Psoas muscle (tissue), 8 donors: ENCODE data around the gene SSTR5. TPM values are rescaled to one million over a fixed set of nuclear protein-coding genes. Genes with fewer than 3 reads are reported as not detected.

Source experiments
- ATAC-seq, 4 donors: fragments of 200-7000 bp; cut with Tn5 transposase; one replicate each; pipeline ENCODE4 v1.9.1; 2020; ENCODE audit warnings: moderate library complexity in 3 of 4, mild to moderate bottlenecking in 2 of 4
- DNase-seq, 2 donors: peaks; one replicate each; pipeline ENCODE4 v3.0.0-alpha.2; 2020
- H3K27ac ChIP-seq: fragments of 200-600 bp; one replicate; pipeline ENCODE4 v1.8.0; 2022
- H3K27me3 ChIP-seq, 3 donors: fragments of 200-600 bp in 1 of 3; one replicate each; pipeline versions ENCODE4 v1.6.1 to v1.8.0; 2013 to 2022; ENCODE audit warnings: low read length in 2 of 3, mild to moderate bottlenecking in 2 of 3, moderate library complexity in 1 of 3; ENCODE audit not compliant: insufficient read depth in 3 of 3
- H3K36me3 ChIP-seq, 2 donors: fragments of 200-600 bp in 1 of 2; one replicate each; pipeline versions ENCODE4 v1.6.1 to v1.8.0; 2013 to 2022; ENCODE audit warnings: low read depth in 1 of 2, mild to moderate bottlenecking in 1 of 2, moderate library complexity in 1 of 2; ENCODE audit not compliant: insufficient read depth in 1 of 2
- H3K4me1 ChIP-seq: fragments of 200-600 bp; one replicate; pipeline ENCODE4 v1.8.0; 2022
- H3K4me3 ChIP-seq: fragments of 200-600 bp; one replicate; pipeline ENCODE4 v1.8.0; 2022; ENCODE audit warnings: mild to moderate bottlenecking
- H3K9me3 ChIP-seq: fragments of 200-600 bp; one replicate; pipeline ENCODE4 v1.8.0; 2022
- WGBS, 3 donors: extraction: QIAGEN DNeasy Blood & Tissue Kit; methylation state at CpG; one replicate each; pipeline versions ENCODE4 v1.1.6 to v1.1.7; 2013; 5-methylcytosine and 5-hydroxymethylcytosine counted together
- intact Hi-C, 2 donors: fragments of 100-400 bp; cut with DNase I; formaldehyde crosslinking; loops; one replicate each; pipeline versions ENCODE4 v1.11.0 to v1.14.2; 2022
- polyA plus RNA-seq, 3 donors: library from polyadenylated mRNA; stranded (reverse); fragments of 200-250 nt; gene quantifications; one replicate each; pipeline ENCODE4 v1.2.3, GENCODE V29; 2013
- total RNA-seq, 4 donors: library from RNA; stranded (reverse); fragmentation: NEBNext Ultra II Directional in 2 of 4; extraction: Animal tissue kit (Norgen Biotek cat#: 25700) in 2 of 4; gene quantifications; one replicate each; pipeline versions ENCODE4 v1.2.1 to v1.2.4, GENCODE V29; 2021 to 2023
- TF ChIP-seq, protein P1 (sequence below): fragments of 200-600 bp; IDR thresholded peaks from one replicate; pipeline ENCODE4 v1.8.0; 2022; ENCODE audit warnings: antibody characterized with exemption
- donor health status: healthy with polysubstance abuse.
- donor health status: DM: no; HTN: no; CAD: no; lungs with moderate emphysema.
- donor health status: Bipolar disorder and iron deficiency.
- donor health status: healthy.
- donor health status: DM: yes; HTN: yes; CAD: no.
- donor health status: DM: no; HTN: no; CAD: no.
- donor health status: DM: no; HTN: no; CAD: no.
- donor health status: DM: yes; HTN: yes; CAD: no.

The SSTR5 gene
- total and polyA plus RNA-seq, 7 donors, result 0.03 to 0.32 (median 0.08) TPM; not detected in 3

DNA sequence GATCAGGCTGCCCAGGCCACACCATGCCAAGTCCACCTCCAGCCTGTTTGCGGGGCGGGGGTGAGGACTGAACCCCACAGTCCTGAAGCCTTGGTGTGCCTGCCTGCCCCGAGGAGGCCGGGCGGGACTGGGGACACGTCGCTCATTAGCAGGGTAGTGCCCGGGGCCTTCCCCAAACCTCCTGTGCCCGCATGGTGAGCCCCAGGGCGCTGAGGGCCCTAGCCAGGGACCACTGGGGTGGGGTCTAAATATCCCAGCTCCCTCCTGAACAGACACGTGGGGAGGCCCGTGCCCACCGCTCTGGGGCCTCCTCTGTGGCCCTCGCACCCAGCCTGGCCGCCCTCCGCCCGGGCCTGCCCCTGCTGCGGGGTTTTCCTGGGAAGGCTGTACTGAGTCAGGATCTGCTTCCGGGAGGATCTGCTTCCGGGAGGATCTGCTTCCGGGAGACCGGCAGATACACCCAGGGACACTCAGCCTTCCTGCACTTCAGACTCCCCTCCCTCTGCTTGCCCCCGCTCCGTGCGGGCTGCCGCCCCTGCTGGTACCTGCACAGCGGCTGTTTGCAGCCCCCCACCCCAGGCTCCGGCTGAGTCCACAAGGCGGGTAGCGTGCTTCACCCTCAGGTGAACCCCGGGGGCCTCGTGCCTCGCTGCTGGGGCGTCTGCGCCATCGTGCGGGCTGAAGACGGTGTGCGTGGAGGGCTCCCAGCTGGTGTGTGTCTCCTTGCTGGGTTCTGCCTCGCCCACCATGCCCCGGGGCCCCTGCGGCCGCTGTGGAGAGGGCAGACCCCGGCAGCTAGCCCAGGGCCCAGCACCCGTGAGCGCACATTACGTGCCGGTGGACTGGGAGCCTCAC is 56.8 kb downstream of the SSTR5 start:
- Histone ChIP-seq H3K27ac (no peak overlapping the region), H3K4me3 (no peak overlapping the region), H3K9me3 (no peaks in the 10 kb centered on the region), H3K36me3 (no peaks in the 10 kb centered on the region), H3K27me3 (peaks cover 0 to 40% (median 14%) of the 10 kb centered on the region in 3 donors), H3K4me1 (no peaks in the 10 kb centered on the region)
- no peak for DNase-seq
- ATAC-seq, result no peak
- 87 to 91% (median 89%) methylated on average over 47 to 48 of the region's 48 CpGs for WGBS, 3 donors
- intact Hi-C loops, result no loop called here
- TF ChIP-seq, protein P1, sequence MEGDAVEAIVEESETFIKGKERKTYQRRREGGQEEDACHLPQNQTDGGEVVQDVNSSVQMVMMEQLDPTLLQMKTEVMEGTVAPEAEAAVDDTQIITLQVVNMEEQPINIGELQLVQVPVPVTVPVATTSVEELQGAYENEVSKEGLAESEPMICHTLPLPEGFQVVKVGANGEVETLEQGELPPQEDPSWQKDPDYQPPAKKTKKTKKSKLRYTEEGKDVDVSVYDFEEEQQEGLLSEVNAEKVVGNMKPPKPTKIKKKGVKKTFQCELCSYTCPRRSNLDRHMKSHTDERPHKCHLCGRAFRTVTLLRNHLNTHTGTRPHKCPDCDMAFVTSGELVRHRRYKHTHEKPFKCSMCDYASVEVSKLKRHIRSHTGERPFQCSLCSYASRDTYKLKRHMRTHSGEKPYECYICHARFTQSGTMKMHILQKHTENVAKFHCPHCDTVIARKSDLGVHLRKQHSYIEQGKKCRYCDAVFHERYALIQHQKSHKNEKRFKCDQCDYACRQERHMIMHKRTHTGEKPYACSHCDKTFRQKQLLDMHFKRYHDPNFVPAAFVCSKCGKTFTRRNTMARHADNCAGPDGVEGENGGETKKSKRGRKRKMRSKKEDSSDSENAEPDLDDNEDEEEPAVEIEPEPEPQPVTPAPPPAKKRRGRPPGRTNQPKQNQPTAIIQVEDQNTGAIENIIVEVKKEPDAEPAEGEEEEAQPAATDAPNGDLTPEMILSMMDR, result no peak

DNA sequence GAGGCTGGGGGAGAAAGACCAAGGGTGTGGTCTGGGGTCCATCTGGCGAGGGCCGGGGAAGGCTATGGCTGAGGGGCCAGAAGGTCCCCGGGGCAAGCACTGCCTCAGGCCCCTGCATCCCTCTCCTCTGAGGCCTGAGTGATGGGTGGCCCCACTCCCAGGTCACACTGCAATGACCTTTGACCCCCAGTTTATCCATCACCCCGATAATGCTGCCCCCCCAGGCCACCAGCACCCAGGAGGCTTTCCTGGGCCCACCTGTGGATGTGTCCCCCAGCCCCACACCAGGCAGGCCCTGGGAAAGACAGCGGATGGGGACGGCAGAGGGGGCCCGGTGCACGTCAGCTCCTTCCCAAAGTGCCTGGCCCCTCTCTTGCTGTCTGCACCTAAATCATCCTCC is 57.8 kb downstream of the SSTR5 start:
- Histone ChIP-seq H3K9me3 (no peaks in the 10 kb centered on the region), H3K4me3 (no peak overlapping the region), H3K27ac (no peak overlapping the region), H3K27me3 (peaks cover 0 to 42% (median 17%) of the 10 kb centered on the region in 3 donors), H3K4me1 (no peaks in the 10 kb centered on the region), H3K36me3 (no peaks in the 10 kb centered on the region)
- TF ChIP-seq, protein P1, result no peak
- intact Hi-C loops, result no loop called here
- ATAC-seq (no peak), DNase-seq (no peak)
- 79 to 91% (median 81%) methylated on average over 7 to 8 of the region's 8 CpGs for WGBS, 3 donors

Other genes with a start within 250 kb of the SSTR5 start
- 1 to 10 TPM; 4.0 to 9.0 (median 6.8) TPM for gene LMF1, start 101.8 kb upstream of the SSTR5 start, total RNA-seq
- 1 to 10 TPM; 1.9 to 2.7 (median 2.7) TPM for gene LMF1, start 101.8 kb upstream of the SSTR5 start, polyA plus RNA-seq
- gene SOX8, start 91.0 kb upstream of the SSTR5 start, total RNA-seq, result 1 to 10 TPM in 2 of 4 donors, under 1 TPM in 2; 0.57 to 2.1 (median 1.3) TPM
- 1 to 10 TPM in 1 of 3 donors, under 1 TPM in 2; 0.45 to 5.0 (median 0.51) TPM for gene SOX8, start 91.0 kb upstream of the SSTR5 start, polyA plus RNA-seq
- gene C1QTNF8, start 23.5 kb downstream of the SSTR5 start, total RNA-seq, result not detected
- gene C1QTNF8, start 23.5 kb downstream of the SSTR5 start, polyA plus RNA-seq, result not detected
- 1 to 10 TPM; 2.0 to 5.9 (median 3.0) TPM for gene CACNA1H, start 80.4 kb downstream of the SSTR5 start, total RNA-seq
- gene CACNA1H, start 80.4 kb downstream of the SSTR5 start, polyA plus RNA-seq, result 1 to 10 TPM; 1.8 to 2.3 (median 2.0) TPM
- not detected for gene TPSG1, start 152.5 kb downstream of the SSTR5 start, total RNA-seq
- under 1 TPM in 1 of 3 donors, not detected in 2; 0.08 TPM for gene TPSG1, start 152.5 kb downstream of the SSTR5 start, polyA plus RNA-seq
- gene TPSB2, start 157.4 kb downstream of the SSTR5 start, total RNA-seq, result 10 to 100 TPM in 1 of 4 donors, 1 to 10 TPM in 3; 3.2 to 14.2 (median 4.6) TPM
- 1 to 10 TPM; 1.9 to 6.1 (median 2.7) TPM for gene TPSB2, start 157.4 kb downstream of the SSTR5 start, polyA plus RNA-seq
- 1 to 10 TPM; 1.3 to 8.9 (median 6.0) TPM for gene TPSAB1, start 168.0 kb downstream of the SSTR5 start, total RNA-seq
- 1 to 10 TPM; 1.6 to 5.0 (median 2.6) TPM for gene TPSAB1, start 168.0 kb downstream of the SSTR5 start, polyA plus RNA-seq
- gene TPSD1, start 183.3 kb downstream of the SSTR5 start, total RNA-seq, result under 1 TPM in 1 of 4 donors, not detected in 3; 0.90 TPM
- under 1 TPM; 0.09 to 0.27 (median 0.10) TPM for gene TPSD1, start 183.3 kb downstream of the SSTR5 start, polyA plus RNA-seq
- 10 to 100 TPM; 46.2 to 71.7 (median 56.0) TPM for gene UBE2I, start 236.9 kb downstream of the SSTR5 start, total RNA-seq
- gene UBE2I, start 236.9 kb downstream of the SSTR5 start, polyA plus RNA-seq, result 100 to 1,000 TPM in 1 of 3 donors, 10 to 100 TPM in 2; 49.8 to 101 (median 55.6) TPM